MM.1S (cell line): Measurements from ENCODE around the gene MUC4.

ENCODE experiments used
- DNase-seq: peaks from one replicate; pipeline ENCODE4 v3.0.0-alpha.2; 2015
- H2AFZ ChIP-seq: fragments of 300-600 bp; sonication (generic); 2 replicates; pipeline ENCODE4 v1.6.0; 2016; ENCODE audit warnings: antibody characterized with exemption, low read length
- H3F3A ChIP-seq: fragments of 300-600 bp; sonication (generic); 2 replicates; pipeline ENCODE4 v1.6.1; 2016; ENCODE audit warnings: mild to moderate bottlenecking, antibody characterized with exemption, low read length, moderate library complexity, mixed read lengths; ENCODE audit not compliant: insufficient read depth
- H3K27ac ChIP-seq: fragments of 300-600 bp; sonication (generic); 2 replicates; pipeline ENCODE4 v1.5.1; 2016; ENCODE audit warnings: mild to moderate bottlenecking, low read length
- H3K27me3 ChIP-seq: fragments of 300-600 bp; sonication (generic); replicated peaks from 2 replicates; pipeline ENCODE4 v1.6.0; 2016; ENCODE audit warnings: low read length; ENCODE audit not compliant: insufficient read depth
- H3K36me3 ChIP-seq: fragments of 300-600 bp; sonication (generic); replicated peaks from 2 replicates; pipeline ENCODE4 v1.6.1; 2016; ENCODE audit warnings: mild to moderate bottlenecking, low read length, mixed read lengths; ENCODE audit not compliant: insufficient read depth
- H3K4me1 ChIP-seq: fragments of 300-600 bp; sonication (generic); 2 replicates; pipeline ENCODE4 v1.6.1; 2016; ENCODE audit warnings: low read length, mixed read lengths
- H3K4me2 ChIP-seq: fragments of 300-600 bp; sonication (generic); 2 replicates; pipeline ENCODE4 v1.6.0; 2016; ENCODE audit warnings: low read depth, low read length
- H3K4me3 ChIP-seq: fragments of 300-600 bp; sonication (generic); 2 replicates; pipeline ENCODE4 v1.5.1; 2016; ENCODE audit warnings: low read length, mixed read lengths
- H3K79me2 ChIP-seq: fragments of 300-600 bp; sonication (generic); 2 replicates; pipeline ENCODE4 v1.6.1; 2016; ENCODE audit warnings: mixed run types, low read length, mixed read lengths
- H3K9ac ChIP-seq: fragments of 300-600 bp; sonication (generic); 2 replicates; pipeline ENCODE4 v1.6.1; 2016; ENCODE audit warnings: low read length, mixed read lengths
- H3K9me2 ChIP-seq: fragments of 300-600 bp; sonication (generic); replicated peaks from 2 replicates; pipeline ENCODE4 v1.6.1; 2016; ENCODE audit warnings: mild to moderate bottlenecking, low read length, mixed read lengths; ENCODE audit not compliant: insufficient read depth
- H3K9me3 ChIP-seq: fragments of 300-600 bp; sonication (generic); replicated peaks from 2 replicates; pipeline ENCODE4 v1.6.1; 2016; ENCODE audit warnings: mild to moderate bottlenecking, low read length, mixed read lengths; ENCODE audit not compliant: insufficient read depth
- H4K20me1 ChIP-seq: fragments of 300-600 bp; sonication (generic); 2 replicates; pipeline ENCODE4 v1.6.1; 2016; ENCODE audit warnings: mild to moderate bottlenecking, low read length, moderate library complexity, mixed read lengths; ENCODE audit not compliant: insufficient read depth
- EZH2 ChIP-seq: fragments of 300-600 bp; sonication (generic); optimal IDR thresholded peaks from 2 replicates; pipeline ENCODE3; 2017; ENCODE audit warnings: low read depth, mild to moderate bottlenecking, antibody characterized with exemption, low read length, mixed read lengths
- EZH2phosphoT487 ChIP-seq: fragments of 300-600 bp; sonication (generic); IDR thresholded peaks from 2 replicates; pipeline ENCODE4 v1.6.1; 2018; ENCODE audit warnings: antibody characterized with exemption, low read length
- TF ChIP-seq, protein P1 (sequence below): fragments of 300-600 bp; sonication (generic); IDR thresholded peaks from 2 replicates; pipeline ENCODE4 v1.5.1; 2016; ENCODE audit warnings: antibody characterized with exemption, low read length, mixed read lengths

The MUC4 gene

GRCh38 chr3:195838714-195839113 is 27.0 kb upstream of the MUC4 start:
- Histone ChIP-seq H3K9ac (no peak overlapping the region), H3K9me3 (no peaks in the 10 kb centered on the region), H3K4me3 (no peak overlapping the region), H2AFZ (no peak overlapping the region), H3K9me2 (no peaks in the 10 kb centered on the region), H3K79me2 (no peaks in the 10 kb centered on the region), H3K27ac (no peak overlapping the region), H3K27me3 (peaks cover 34% of the 10 kb centered on the region), H3K4me1 (no peaks in the 10 kb centered on the region), H3K4me2 (no peak overlapping the region), H3K36me3 (no peaks in the 10 kb centered on the region), H4K20me1 (no peaks in the 10 kb centered on the region), H3F3A (no peaks in the 10 kb centered on the region)
- TF ChIP-seq EZH2 (no peak), EZH2phosphoT487 (no peak)
- TF ChIP-seq, protein P1, sequence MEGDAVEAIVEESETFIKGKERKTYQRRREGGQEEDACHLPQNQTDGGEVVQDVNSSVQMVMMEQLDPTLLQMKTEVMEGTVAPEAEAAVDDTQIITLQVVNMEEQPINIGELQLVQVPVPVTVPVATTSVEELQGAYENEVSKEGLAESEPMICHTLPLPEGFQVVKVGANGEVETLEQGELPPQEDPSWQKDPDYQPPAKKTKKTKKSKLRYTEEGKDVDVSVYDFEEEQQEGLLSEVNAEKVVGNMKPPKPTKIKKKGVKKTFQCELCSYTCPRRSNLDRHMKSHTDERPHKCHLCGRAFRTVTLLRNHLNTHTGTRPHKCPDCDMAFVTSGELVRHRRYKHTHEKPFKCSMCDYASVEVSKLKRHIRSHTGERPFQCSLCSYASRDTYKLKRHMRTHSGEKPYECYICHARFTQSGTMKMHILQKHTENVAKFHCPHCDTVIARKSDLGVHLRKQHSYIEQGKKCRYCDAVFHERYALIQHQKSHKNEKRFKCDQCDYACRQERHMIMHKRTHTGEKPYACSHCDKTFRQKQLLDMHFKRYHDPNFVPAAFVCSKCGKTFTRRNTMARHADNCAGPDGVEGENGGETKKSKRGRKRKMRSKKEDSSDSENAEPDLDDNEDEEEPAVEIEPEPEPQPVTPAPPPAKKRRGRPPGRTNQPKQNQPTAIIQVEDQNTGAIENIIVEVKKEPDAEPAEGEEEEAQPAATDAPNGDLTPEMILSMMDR = no peak
- no peak for DNase-seq

DNA sequence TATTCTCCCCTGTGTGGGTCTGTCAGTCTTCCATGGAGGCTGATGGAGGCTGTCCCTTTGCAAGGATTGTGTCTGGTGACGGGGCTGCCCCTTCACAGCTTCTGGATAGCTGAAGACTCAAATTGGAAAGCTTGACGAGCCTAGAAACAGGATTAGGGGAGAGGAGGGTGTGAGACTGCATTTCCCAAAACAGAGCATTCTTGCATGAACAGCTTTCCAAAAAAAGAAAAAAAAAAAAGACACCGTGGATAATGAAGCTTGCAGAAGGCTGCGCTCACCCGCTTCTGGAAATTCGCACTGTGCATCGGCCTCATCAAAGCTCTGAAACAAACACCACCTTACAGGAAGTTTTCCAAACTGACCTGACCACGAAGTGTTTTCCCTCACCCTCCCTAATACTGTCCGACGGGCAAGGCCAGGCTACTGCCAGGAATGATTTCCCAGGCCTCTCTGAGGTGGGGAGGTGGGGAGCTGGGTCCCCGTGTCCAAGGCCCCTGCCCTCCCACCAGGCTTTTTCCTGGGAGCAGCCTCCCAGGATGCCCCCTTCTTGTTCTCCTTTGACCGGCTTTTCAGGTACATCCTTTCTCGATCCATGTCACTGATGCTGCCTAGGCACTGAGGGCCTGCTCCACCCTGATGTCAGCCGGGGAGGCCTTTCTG is 24.9 kb upstream of the MUC4 start:
- H4K20me1 ChIP-seq = no peaks in the 10 kb centered on the region
- H3K9me3 ChIP-seq = no peaks in the 10 kb centered on the region
- no peak overlapping the region for H3K4me3 ChIP-seq
- no peaks in the 10 kb centered on the region for H3K4me1 ChIP-seq
- H3K27ac ChIP-seq = no peak overlapping the region
- no peak overlapping the region for H3K4me2 ChIP-seq
- no peak for TF ChIP-seq EZH2phosphoT487
- no peak for TF ChIP-seq EZH2
- TF ChIP-seq, protein P1 = no peak
- H2AFZ ChIP-seq = no peak overlapping the region
- peaks cover 41% of the 10 kb centered on the region for H3K27me3 ChIP-seq
- H3K9ac ChIP-seq = no peak overlapping the region
- H3K9me2 ChIP-seq = no peaks in the 10 kb centered on the region
- no peaks in the 10 kb centered on the region for H3K79me2 ChIP-seq
- H3K36me3 ChIP-seq = no peaks in the 10 kb centered on the region
- no peak for DNase-seq
- no peaks in the 10 kb centered on the region for H3F3A ChIP-seq

DNA sequence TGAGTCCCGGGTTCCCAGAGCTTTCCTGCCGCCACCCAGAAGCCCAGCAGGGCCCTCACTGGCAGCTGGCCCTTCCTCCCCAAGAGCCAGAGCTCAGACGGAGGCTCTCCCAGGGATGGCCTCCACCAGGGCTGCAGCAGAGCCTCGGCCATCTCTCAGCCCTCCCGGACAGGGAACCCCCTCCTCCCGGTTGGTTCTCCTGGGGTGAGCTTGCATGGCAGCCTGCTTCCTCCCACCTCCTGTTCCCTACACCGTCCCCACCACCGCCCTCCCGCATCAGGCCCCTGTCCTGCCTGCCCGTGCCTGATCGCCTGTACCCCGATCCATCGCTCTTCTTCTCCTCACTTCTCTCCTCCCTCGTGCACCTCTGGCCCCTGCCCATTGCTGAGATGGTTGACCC is 24.1 kb upstream of the MUC4 start:
- DNase-seq = no peak
- no peaks in the 10 kb centered on the region for H3K9me2 ChIP-seq
- H3K27me3 ChIP-seq = peaks cover 46% of the 10 kb centered on the region
- H2AFZ ChIP-seq = no peak overlapping the region
- no peaks in the 10 kb centered on the region for H3F3A ChIP-seq
- H3K4me3 ChIP-seq = no peak overlapping the region
- no peaks in the 10 kb centered on the region for H3K79me2 ChIP-seq
- no peak overlapping the region for H3K9ac ChIP-seq
- no peaks in the 10 kb centered on the region for H4K20me1 ChIP-seq
- no peaks in the 10 kb centered on the region for H3K9me3 ChIP-seq
- H3K36me3 ChIP-seq = no peaks in the 10 kb centered on the region
- no peak overlapping the region for H3K27ac ChIP-seq
- no peak for TF ChIP-seq EZH2phosphoT487
- TF ChIP-seq, protein P1 = no peak
- no peak for TF ChIP-seq EZH2
- H3K4me1 ChIP-seq = no peaks in the 10 kb centered on the region
- no peak overlapping the region for H3K4me2 ChIP-seq
